ENCODE data around the gene LRP8.

DNA sequence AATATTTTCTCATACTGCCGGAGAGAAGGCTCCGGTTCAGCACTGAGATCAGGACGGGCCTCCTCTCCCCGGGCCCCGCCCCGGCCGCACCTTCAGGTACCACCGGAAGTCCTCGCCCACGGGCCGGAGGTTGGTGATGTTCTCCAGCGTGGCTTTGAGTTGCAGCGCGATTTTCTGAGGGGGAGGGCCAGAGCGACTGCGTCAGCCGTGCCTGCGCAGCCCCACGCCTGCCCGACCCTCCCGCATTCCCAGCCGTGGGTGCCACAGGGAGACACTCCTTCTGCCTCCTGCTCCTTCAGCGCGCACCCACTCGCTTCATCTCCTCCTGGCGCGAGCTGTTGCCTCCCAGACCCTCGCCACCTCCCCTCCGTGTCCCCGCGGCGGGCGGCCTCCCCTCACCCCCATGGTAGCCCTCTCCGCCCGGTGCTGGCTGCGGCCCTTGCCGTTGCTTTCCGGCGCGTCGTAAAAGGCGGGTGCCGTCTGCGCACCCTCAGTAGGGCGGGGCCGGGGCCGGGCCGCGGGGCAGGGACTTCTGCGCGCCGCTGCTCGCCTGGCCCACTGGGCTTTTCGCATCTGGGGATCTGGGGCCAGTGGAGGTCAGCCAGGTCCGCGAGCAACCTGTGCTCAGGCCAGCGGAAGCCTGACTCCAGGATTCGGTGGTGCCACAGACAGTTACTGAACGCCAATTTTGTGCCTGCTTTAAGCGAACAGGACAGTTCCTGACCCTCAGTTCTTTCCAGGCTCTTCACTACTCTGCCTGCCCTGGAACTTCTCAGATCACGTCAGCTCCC, 107.5 kb downstream of the LRP8 start, which contains the start of gene CZIB:
- TF ChIP-seq, protein P1, sequence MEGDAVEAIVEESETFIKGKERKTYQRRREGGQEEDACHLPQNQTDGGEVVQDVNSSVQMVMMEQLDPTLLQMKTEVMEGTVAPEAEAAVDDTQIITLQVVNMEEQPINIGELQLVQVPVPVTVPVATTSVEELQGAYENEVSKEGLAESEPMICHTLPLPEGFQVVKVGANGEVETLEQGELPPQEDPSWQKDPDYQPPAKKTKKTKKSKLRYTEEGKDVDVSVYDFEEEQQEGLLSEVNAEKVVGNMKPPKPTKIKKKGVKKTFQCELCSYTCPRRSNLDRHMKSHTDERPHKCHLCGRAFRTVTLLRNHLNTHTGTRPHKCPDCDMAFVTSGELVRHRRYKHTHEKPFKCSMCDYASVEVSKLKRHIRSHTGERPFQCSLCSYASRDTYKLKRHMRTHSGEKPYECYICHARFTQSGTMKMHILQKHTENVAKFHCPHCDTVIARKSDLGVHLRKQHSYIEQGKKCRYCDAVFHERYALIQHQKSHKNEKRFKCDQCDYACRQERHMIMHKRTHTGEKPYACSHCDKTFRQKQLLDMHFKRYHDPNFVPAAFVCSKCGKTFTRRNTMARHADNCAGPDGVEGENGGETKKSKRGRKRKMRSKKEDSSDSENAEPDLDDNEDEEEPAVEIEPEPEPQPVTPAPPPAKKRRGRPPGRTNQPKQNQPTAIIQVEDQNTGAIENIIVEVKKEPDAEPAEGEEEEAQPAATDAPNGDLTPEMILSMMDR (IDR thresholded peaks at IDR 0.05): peak in 1 of 3 experiments; percentile 17
- peak; percentile 83 to 99 for TF ChIP-seq POLR2AphosphoS5 (IDR thresholded peaks at IDR 0.05; ENCODE audit: insufficient read depth in 1 of 2, low read depth in 1 of 2)
